ENCODE data around the gene HENMT1. TPM values are rescaled to one million over a fixed set of nuclear protein-coding genes. Genes with fewer than 3 reads are reported as not detected.

The HENMT1 gene
- total and polyA plus RNA-seq, 9 of the 15 experiments (the other 6 are each of a cell fraction or from before 2014, with no cell fraction given): not detected

GRCh38 chr1:108691128-108691941, 30.4 kb upstream of the HENMT1 start (continued):
- 0 out of 2 replicates have a peak, but pooled peaks have one; percentile 10 for TF ChIP-seq HOXB6 (CRISPR knock-in tag; IDR thresholded peaks at IDR 0.05; ENCODE audit: borderline replicate concordance)
- TF ChIP-seq ZBTB26 (CRISPR knock-in tag; IDR thresholded peaks at IDR 0.05): 0 out of 2 replicates have a peak, but pooled peaks have one; percentile 62
- 0 out of 4 replicates have a peak, but pooled peaks of 1 of the 2 experiments have one; percentile 4 for TF ChIP-seq SIN3A (IDR thresholded peaks at IDR 0.05; ENCODE audit: borderline replicate concordance in 2 of 2, control insufficient read depth in 1 of 2, low read depth in 2 of 2, low read length in 2 of 2)
- peak; percentile 34; the same call in 1 of the 2 replicates for TF ChIP-seq PKNOX1 (IDR thresholded peaks at IDR 0.05)
- TF ChIP-seq CBFA2T3 (IDR thresholded peaks at IDR 0.05): peak; percentile 61
- no peak for TF ChIP-seq HMGXB4 (CRISPR knock-in tag; IDR thresholded peaks at IDR 0.05)
- peak; percentile 42; the same call in 1 of the 2 replicates for TF ChIP-seq NCOA6 (IDR thresholded peaks at IDR 0.05)
- peak; percentile 69 for TF ChIP-seq MEIS2 (IDR thresholded peaks at IDR 0.05; ENCODE audit: partially characterized antibody)
- no peak for TF ChIP-seq MTA2 (IDR thresholded peaks at IDR 0.05; ENCODE audit: low read depth)
- TF ChIP-seq ZNF57 (CRISPR knock-in tag; IDR thresholded peaks at IDR 0.05): peak; percentile 3; the same call in 1 of the 2 replicates
- TF ChIP-seq HBP1 (CRISPR knock-in tag; IDR thresholded peaks at IDR 0.05): peak; percentile 77; the same call in 1 of the 2 replicates
- TF ChIP-seq OTX1 (CRISPR knock-in tag; IDR thresholded peaks at IDR 0.05): 0 out of 2 replicates have a peak, but pooled peaks have one; percentile 28
- no peak for TF ChIP-seq RUNX1 (IDR thresholded peaks at IDR 0.05; ENCODE audit: low read depth)
- TF ChIP-seq GATA2 (CRISPR knock-in tag; IDR thresholded peaks at IDR 0.05): peak; percentile 86
- TF ChIP-seq ZNF592 (IDR thresholded peaks at IDR 0.05): 0 out of 2 replicates have a peak, but pooled peaks have one; percentile 0
- peak; percentile 53 for TF ChIP-seq EGR1 (conservative IDR thresholded peaks at IDR 0.05)
- 0 out of 2 replicates have a peak, but pooled peaks have one; percentile 8 for TF ChIP-seq PYGO2 (tag; IDR thresholded peaks at IDR 0.05)
